OCI-LY3 (cell line): Measurements from ENCODE around the gene FASTK.

Experiments used
- H2AFZ ChIP-seq: fragments of 200-600, 300-600 bp; shearing (Covaris generic); 2 replicates; pipeline ENCODE4 v1.6.0; 2014; ENCODE audit warnings: antibody characterized with exemption, low read depth, low read length
- H3K27ac ChIP-seq: fragments of 200-600, 300-600 bp; sonication (generic); 2 replicates; pipeline ENCODE4 v1.5.1; 2014; ENCODE audit warnings: mild to moderate bottlenecking, low read length, moderate library complexity, mixed read lengths
- H3K27me3 ChIP-seq: fragments of 200-600, 300-600 bp; sonication (generic); 2 replicates; pipeline ENCODE4 v1.6.1; 2014; ENCODE audit warnings: low read depth, low read length, mixed read lengths
- H3K36me3 ChIP-seq: fragments of 200-600, 300-600 bp; sonication (generic); replicated peaks from 2 replicates; pipeline ENCODE3; 2014; ENCODE audit warnings: low read depth, low read length, mixed read lengths
- H3K4me1 ChIP-seq: fragments of 300-600, 200-600 bp; sonication (generic); 2 replicates; pipeline ENCODE4 v1.6.1; 2014; ENCODE audit warnings: low read length, mixed read lengths
- H3K4me2 ChIP-seq: fragments of 200-600, 300-600 bp; sonication (generic); 2 replicates; pipeline ENCODE4 v1.6.1; 2014; ENCODE audit warnings: low read length, mixed read lengths
- H3K4me3 ChIP-seq: fragments of 300-600, 200-600 bp; sonication (generic); 2 replicates; pipeline ENCODE4 v1.5.1; 2014; ENCODE audit warnings: antibody characterized with exemption, mild to moderate bottlenecking, low read length, moderate library complexity
- H3K79me2 ChIP-seq: fragments of 300-600, 200-600 bp; shearing (Covaris generic); 2 replicates; pipeline ENCODE4 v1.6.1; 2014; ENCODE audit warnings: mild to moderate bottlenecking, low read length, mixed read lengths
- H3K9ac ChIP-seq: fragments of 300-600, 200-600 bp; shearing (Covaris generic); 2 replicates; pipeline ENCODE4 v1.6.0; 2014; ENCODE audit warnings: mild to moderate bottlenecking, low read length, moderate library complexity
- H3K9me3 ChIP-seq: fragments of 200-600, 300-600 bp; shearing (Covaris generic); 2 replicates; pipeline ENCODE4 v1.6.1; 2014; ENCODE audit warnings: low read length, mixed read lengths; ENCODE audit not compliant: insufficient read depth
- H4K20me1 ChIP-seq: fragments of 200-600, 300-600 bp; sonication (generic); 2 replicates; pipeline ENCODE4 v1.6.1; 2016; ENCODE audit warnings: low read length, mixed read lengths; ENCODE audit not compliant: insufficient read depth
- CTCF ChIP-seq: fragments of 200-600, 300-600 bp; sonication (generic); IDR thresholded peaks from 2 replicates; pipeline ENCODE4 v1.5.1; 2014; ENCODE audit warnings: antibody characterized with exemption, low read length, low read depth
- EZH2phosphoT487 ChIP-seq: fragments of 200-600 bp; shearing (Covaris generic); IDR thresholded peaks from 2 replicates; pipeline ENCODE4 v1.6.1; 2018; ENCODE audit warnings: antibody characterized with exemption, mixed run types, low read depth

FASTK gene

DNA sequence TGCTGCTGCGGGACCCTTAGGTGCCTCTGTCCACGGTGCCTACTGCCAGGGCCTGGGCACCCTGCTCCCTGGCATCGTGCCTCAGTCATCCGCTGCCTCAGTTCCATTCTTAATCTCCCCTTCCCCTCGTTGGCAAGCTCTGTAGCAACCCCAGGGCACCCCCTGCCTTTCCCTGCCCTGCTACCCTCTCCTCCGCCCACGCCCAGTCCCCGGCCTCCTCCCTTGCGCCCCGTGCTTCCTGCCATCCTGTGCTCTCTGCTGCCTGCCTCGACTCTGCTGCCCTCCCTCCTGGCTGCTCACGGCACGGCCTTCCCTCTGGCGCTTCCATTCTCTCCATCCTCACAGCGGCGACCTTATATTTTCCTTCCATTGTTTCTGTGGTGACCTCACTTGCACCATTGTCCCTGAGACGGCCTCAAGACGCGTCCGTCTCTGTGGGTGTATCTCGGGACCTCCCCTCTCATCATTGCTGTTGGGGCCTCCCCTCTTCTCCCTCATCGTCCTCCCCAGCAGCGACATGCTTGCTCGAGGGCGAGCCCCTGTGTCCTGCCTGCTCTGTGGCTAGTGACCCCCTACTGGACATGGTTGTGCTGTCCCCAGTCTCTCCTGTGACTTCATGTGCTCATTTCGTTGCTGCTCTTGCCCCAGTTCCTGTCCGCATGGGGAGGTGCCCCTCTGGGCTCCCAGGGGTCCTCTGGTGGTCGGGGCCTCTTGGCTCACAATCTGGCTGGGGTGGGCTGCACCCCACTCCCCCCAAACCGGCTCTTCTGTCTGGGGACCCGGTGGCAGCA, 41.0 kb upstream of the FASTK start:
- Histone ChIP-seq H3K9me3 (no peaks in the 10 kb centered on the region), H3K9ac (no peak overlapping the region), H2AFZ (no peak overlapping the region), H3K4me1 (no peaks in the 10 kb centered on the region), H3K79me2 (no peaks in the 10 kb centered on the region), H3K4me2 (no peak overlapping the region), H3K4me3 (no peak overlapping the region), H4K20me1 (peaks cover 13% of the 10 kb centered on the region), H3K27me3 (no peaks in the 10 kb centered on the region), H3K36me3 (no peaks in the 10 kb centered on the region), H3K27ac (no peak overlapping the region)
- no peak for TF ChIP-seq EZH2phosphoT487
- no peak for TF ChIP-seq CTCF

DNA sequence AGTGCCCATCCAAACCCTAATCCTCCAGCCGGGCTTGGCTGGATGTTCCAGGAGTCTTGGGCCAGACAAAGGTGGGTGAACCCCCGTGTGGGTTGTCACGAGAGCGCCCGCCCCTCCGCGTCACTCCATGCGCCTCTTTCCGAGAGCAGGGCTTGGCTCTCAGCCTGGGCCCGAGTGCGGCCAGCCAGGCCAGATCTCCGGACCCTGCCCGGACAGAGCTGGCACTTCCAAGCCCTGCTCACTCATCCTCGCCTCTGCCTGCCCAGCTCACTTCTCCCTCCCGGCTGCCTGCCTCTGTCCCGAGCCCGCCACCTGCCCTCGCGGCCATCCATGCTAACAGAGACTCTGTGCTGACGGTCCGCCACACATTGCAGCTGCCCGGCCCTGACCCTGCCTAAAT, 40.3 kb upstream of the FASTK start:
- no peak overlapping the region for H3K4me2 ChIP-seq
- TF ChIP-seq CTCF (no peak), EZH2phosphoT487 (no peak)
- H3K4me1 ChIP-seq, result no peaks in the 10 kb centered on the region
- no peaks in the 10 kb centered on the region for H3K79me2 ChIP-seq
- H2AFZ ChIP-seq, result no peak overlapping the region
- H3K4me3 ChIP-seq, result no peak overlapping the region
- no peaks in the 10 kb centered on the region for H3K9me3 ChIP-seq
- H3K27ac ChIP-seq, result no peak overlapping the region
- H3K27me3 ChIP-seq, result no peaks in the 10 kb centered on the region
- H3K9ac ChIP-seq, result no peak overlapping the region
- no peaks in the 10 kb centered on the region for H3K36me3 ChIP-seq
- peaks cover 19% of the 10 kb centered on the region for H4K20me1 ChIP-seq

DNA sequence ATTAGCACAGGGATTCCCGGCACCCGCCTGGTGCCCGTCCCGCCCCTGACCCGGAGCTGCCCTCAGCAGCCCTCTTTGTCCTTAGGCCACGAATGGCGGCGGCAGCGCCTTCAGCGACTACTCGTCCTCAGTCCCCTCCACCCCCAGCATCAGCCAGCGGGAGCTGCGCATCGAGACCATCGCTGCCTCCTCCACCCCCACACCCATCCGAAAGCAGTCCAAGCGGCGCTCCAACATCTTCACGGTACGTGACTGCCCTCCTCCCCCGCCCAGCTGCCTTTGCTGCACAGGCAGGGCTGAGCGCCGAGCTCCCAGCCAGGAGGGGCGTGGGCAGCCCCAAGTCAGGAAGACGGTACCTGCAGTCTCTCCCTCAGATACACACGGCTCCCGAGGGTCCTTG, 39.3 kb upstream of the FASTK start:
- no peak overlapping the region for H3K4me3 ChIP-seq
- no peak overlapping the region for H3K4me2 ChIP-seq
- no peaks in the 10 kb centered on the region for H3K79me2 ChIP-seq
- no peak overlapping the region for H3K9ac ChIP-seq
- TF ChIP-seq CTCF, result no peak
- TF ChIP-seq EZH2phosphoT487, result no peak
- no peak overlapping the region for H3K27ac ChIP-seq
- no peaks in the 10 kb centered on the region for H3K36me3 ChIP-seq
- H3K27me3 ChIP-seq, result no peaks in the 10 kb centered on the region
- H3K4me1 ChIP-seq, result no peaks in the 10 kb centered on the region
- peaks cover 21% of the 10 kb centered on the region for H4K20me1 ChIP-seq
- no peak overlapping the region for H2AFZ ChIP-seq
- H3K9me3 ChIP-seq, result no peaks in the 10 kb centered on the region

DNA sequence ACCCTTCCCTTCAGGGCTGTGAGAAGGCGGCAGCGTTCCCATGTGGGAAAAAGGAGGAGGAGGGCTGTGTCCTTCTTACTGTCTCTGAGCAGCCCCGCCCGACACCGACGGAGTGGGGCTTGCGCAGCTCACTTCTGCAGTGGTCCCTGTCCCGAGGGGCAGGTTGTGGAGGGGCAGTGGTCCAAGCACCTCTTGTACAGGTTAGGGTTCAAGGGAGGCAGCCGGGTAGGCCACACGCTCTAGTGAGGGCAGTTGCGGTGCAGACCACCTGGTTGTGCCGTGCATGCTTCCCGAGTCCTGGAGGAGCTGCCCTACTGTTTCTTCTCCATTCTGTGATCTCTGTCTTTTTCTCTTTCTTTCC, 38.4 kb upstream of the FASTK start:
- H3K9ac ChIP-seq, result no peak overlapping the region
- no peaks in the 10 kb centered on the region for H3K36me3 ChIP-seq
- H3K4me1 ChIP-seq, result no peaks in the 10 kb centered on the region

More for the DNA sequence above, 38.4 kb upstream of the FASTK start:
- no peak overlapping the region for H3K4me2 ChIP-seq
- H4K20me1 ChIP-seq, result peaks cover 14% of the 10 kb centered on the region
- H3K27ac ChIP-seq, result no peak overlapping the region
- H2AFZ ChIP-seq, result no peak overlapping the region
- H3K27me3 ChIP-seq, result no peaks in the 10 kb centered on the region
- no peaks in the 10 kb centered on the region for H3K9me3 ChIP-seq
- no peak overlapping the region for H3K4me3 ChIP-seq
- TF ChIP-seq CTCF (no peak), EZH2phosphoT487 (no peak)
- H3K79me2 ChIP-seq, result no peaks in the 10 kb centered on the region
